ENCODE data around the gene PRDM13. TPM values are rescaled to one million over a fixed set of nuclear protein-coding genes. Genes with fewer than 3 reads are reported as not detected.
"Not testable (repeated sequence)": the region's sequence is repeated elsewhere in the genome, so short reads cannot be mapped to it uniquely, and the experiment has no call there.

Gene PRDM13
- total RNA-seq, 1 donor from 2014 or later, result not detected

- DNase-seq, result no peak
Measured at GRCh38 chr6:99637629-99638028, 31.0 kb downstream of the PRDM13 start.

- DNase-seq, result not testable (repeated sequence)
Measured at GRCh38 chr6:99638358-99638757, 31.7 kb downstream of the PRDM13 start.

- no peak for DNase-seq
Measured at GRCh38 chr6:99641270-99641669, 34.6 kb downstream of the PRDM13 start.

- DNase-seq, result no peak
Measured at GRCh38 chr6:99645986-99646385, 39.4 kb downstream of the PRDM13 start.

- not testable (repeated sequence) for DNase-seq
Measured at GRCh38 chr6:99650091-99650571, 43.5 kb downstream of the PRDM13 start.

GRCh38 chr6:99660206-99660605, 53.6 kb downstream of the PRDM13 start:
- no peak for DNase-seq

- DNase-seq, result no peak
Measured at GRCh38 chr6:99661870-99662269, 55.2 kb downstream of the PRDM13 start.

- DNase-seq, result no peak
Measured at GRCh38 chr6:99662616-99663015, 56.0 kb downstream of the PRDM13 start.

Other genes starting within 250 kb of the PRDM13 start
- gene COQ3, start 212.6 kb upstream of the PRDM13 start, total RNA-seq, result 2.0 and 4.0 TPM in 2 replicates
- 47.0 and 73.7 TPM in 2 replicates for gene PNISR, start 181.5 kb upstream of the PRDM13 start, total RNA-seq
- 19.4 and 31.3 TPM in 2 replicates for gene USP45, start 91.4 kb upstream of the PRDM13 start, total RNA-seq
- gene CCNC, start 38.2 kb upstream of the PRDM13 start, total RNA-seq, result 85.4 and 105 TPM in 2 replicates